Right lobe of liver (tissue), 6 donors: ENCODE measurements around the gene IGFBP2. TPM values are rescaled to one million over a fixed set of nuclear protein-coding genes. Genes with fewer than 3 reads are reported as not detected.

Source experiments
- ATAC-seq, 4 donors: fragments of 200-7000 bp; cut with Tn5 transposase; one replicate each; pipeline ENCODE4 v1.9.1; 2020; ENCODE audit warnings: mild to moderate bottlenecking in 4 of 4, moderate library complexity in 4 of 4
- DNase-seq, 3 donors: peaks; one replicate each; pipeline ENCODE4 v3.0.0-alpha.2; 2020
- H3K27ac ChIP-seq, 3 donors: fragments of 200-600 bp; one replicate each; pipeline ENCODE4 v1.8.0; 2022
- H3K27me3 ChIP-seq, 2 donors: fragments of 200-600 bp; one replicate each; pipeline ENCODE4 v1.8.0; 2022
- H3K36me3 ChIP-seq, 4 donors: fragments of 200-600 bp; sonication (generic) in 1 of 4; one replicate each; pipeline versions ENCODE4 v1.5.1 to v1.8.0; 2017 to 2022; ENCODE audit warnings: control low read depth in 1 of 4
- H3K4me1 ChIP-seq, 4 donors: fragments of 200-600 bp; sonication (generic) in 1 of 4; one replicate each; pipeline versions ENCODE4 v1.5.1 to v1.8.0; 2017 to 2022; ENCODE audit warnings: control low read depth in 1 of 4
- H3K4me3 ChIP-seq, 3 donors: fragments of 200-600 bp; one replicate each; pipeline ENCODE4 v1.8.0; 2022
- H3K9me3 ChIP-seq, 4 donors: fragments of 200-600 bp; sonication (generic) in 1 of 4; one replicate each; pipeline versions ENCODE4 v1.5.1 to v1.8.0; 2017 to 2022; ENCODE audit warnings: control low read depth in 1 of 4
- POLR2A ChIP-seq: fragments of 450-650 bp; IDR thresholded peaks from one replicate; pipeline ENCODE4 v1.6.1; 2017; ENCODE audit warnings: antibody characterized with exemption, mild to moderate bottlenecking
- WGBS: methylation state at CpG from one replicate; pipeline ENCODE4 v1.1.6; 2018; ENCODE audit warnings: low coverage, low lambda C conversion rate; ENCODE audit not compliant: insufficient coverage; ENCODE audit errors: missing lambda C conversion rate; 5-methylcytosine and 5-hydroxymethylcytosine counted together
- intact Hi-C, 2 donors: fragments of 100-400 bp; cut with DNase I; formaldehyde crosslinking; loops; one replicate each; pipeline versions ENCODE4 v1.11.2 to v1.14.1; 2022
- total RNA-seq, 6 experiments: library from RNA; depleted of rRNA in 2 of 6; stranded (reverse); fragments of >200 nt in 2 of 6; fragmentation: NEBNext Ultra II Directional in 3 of 6; extraction: Animal tissue kit (Norgen Biotek cat#: 25700) in 3 of 6; gene quantifications; one replicate each; pipeline versions ENCODE4 v1.1.0 to v1.2.4, GENCODE V29; 2016 to 2023
- TF ChIP-seq, protein P1 (sequence below), 4 donors: fragments of 200-600 bp in 3 of 4; fragments of 450-650 bp in 1 of 4; IDR thresholded peaks; one replicate each; pipeline versions ENCODE4 v1.5.1 to v1.8.0; 2016 to 2022; ENCODE audit warnings: antibody characterized with exemption in 4 of 4, mild to moderate bottlenecking in 2 of 4
- donor health status: DM: no; HTN: yes; CAD: no.
- donor health status: DM: no; HTN: no; CAD: no.
- donor health status: DM: no; HTN: no; CAD: no.
- donor health status: DM: no; HTN: yes; CAD: no.
- donor health status: DM: no; HTN: yes; CAD: no.

IGFBP2 gene
- total RNA-seq, 6 experiments from 2014 or later: 276 to 1,091 (median 406) TPM

DNA sequence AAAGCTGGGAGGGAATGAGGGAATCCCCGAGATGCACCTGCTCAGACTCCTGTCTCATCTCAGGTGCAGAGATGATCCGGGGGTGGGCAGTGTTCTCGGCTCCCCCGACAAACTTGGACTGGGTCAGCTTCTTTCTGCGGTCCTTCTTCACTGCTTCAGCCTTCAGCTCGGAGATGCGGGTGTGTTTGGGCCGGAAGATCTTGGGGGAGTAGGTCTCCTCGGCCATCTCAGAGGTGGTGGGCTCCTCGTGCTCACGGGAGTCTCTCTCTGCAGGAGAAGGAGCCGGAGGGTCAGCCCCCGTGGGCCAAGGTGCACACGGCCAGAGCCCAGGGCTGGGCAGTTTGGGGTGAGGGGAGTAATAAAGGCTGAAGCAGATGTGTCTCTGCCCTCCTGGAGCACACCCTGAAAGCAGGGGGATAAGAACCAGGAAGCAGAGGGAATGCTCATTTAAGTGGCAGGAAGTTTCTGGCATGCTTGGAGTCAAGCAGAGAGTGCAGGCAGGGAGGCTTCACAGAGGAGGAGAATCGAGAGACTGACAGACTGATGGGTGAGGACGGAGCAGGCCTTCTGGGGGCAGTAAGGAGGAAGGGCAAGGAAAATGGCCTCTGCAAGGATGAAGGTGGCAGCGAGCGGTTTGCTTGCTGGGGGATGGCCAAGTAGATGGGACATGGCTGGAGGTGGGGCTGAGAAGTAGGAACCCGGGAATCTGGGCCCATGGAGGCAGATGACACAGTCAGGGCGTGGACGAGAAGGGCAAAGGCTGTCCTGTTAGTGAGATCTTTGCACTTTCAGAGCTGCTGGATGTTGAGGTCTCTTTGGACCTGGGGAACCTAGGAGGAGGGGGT lies 45.8 kb downstream of the IGFBP2 start:
- no peak for DNase-seq
- Histone ChIP-seq H3K4me1 (no peaks in the 10 kb centered on the region), H3K4me3 (no peak overlapping the region), H3K9me3 (no peaks in the 10 kb centered on the region), H3K27ac (no peak overlapping the region), H3K27me3 (no peaks in the 10 kb centered on the region), H3K36me3 (no peaks in the 10 kb centered on the region)
- 80% methylated on average over 10 of the region's 21 CpGs for WGBS
- intact Hi-C loops: loop anchor here in 1 of 2 donors (10.0 kb wide), 1 partner anchor 1036 kb away; no protein-coding TSS in a partner anchor
- no peak for ATAC-seq
- no peak for TF ChIP-seq POLR2A
- TF ChIP-seq, protein P1, sequence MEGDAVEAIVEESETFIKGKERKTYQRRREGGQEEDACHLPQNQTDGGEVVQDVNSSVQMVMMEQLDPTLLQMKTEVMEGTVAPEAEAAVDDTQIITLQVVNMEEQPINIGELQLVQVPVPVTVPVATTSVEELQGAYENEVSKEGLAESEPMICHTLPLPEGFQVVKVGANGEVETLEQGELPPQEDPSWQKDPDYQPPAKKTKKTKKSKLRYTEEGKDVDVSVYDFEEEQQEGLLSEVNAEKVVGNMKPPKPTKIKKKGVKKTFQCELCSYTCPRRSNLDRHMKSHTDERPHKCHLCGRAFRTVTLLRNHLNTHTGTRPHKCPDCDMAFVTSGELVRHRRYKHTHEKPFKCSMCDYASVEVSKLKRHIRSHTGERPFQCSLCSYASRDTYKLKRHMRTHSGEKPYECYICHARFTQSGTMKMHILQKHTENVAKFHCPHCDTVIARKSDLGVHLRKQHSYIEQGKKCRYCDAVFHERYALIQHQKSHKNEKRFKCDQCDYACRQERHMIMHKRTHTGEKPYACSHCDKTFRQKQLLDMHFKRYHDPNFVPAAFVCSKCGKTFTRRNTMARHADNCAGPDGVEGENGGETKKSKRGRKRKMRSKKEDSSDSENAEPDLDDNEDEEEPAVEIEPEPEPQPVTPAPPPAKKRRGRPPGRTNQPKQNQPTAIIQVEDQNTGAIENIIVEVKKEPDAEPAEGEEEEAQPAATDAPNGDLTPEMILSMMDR (IDR thresholded peaks at IDR 0.05): no peak

DNA sequence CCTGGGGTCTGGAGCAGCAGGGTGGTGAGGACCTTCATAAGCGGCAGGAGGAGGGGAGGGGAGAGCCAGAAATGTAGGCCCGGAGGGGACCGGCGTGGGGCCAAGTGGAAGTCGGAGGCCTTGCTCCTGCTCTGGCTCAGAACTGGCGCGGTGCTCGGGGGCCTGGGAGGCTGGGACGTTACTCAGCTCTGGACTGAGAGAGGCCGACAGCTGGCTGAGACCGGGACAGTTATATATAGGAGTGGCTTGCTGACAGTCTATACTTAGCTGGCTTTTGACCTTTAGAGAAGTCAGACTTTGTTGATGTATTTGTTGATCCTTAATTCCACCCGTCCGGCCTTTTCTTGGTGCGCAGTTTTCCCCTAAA lies 46.4 kb downstream of the IGFBP2 start:
- Histone ChIP-seq H3K9me3 (no peaks in the 10 kb centered on the region), H3K4me1 (no peaks in the 10 kb centered on the region), H3K27ac (no peak overlapping the region), H3K36me3 (no peaks in the 10 kb centered on the region), H3K27me3 (no peaks in the 10 kb centered on the region), H3K4me3 (no peak overlapping the region)
- DNase-seq (no peak), ATAC-seq (peak in 1 of 4 donors; percentile 9)
- WGBS: 80% methylated on average over 4 of the region's 14 CpGs
- intact Hi-C loops: loop anchor here in 1 of 2 donors (10.0 kb wide), 3 partner anchors 475 to 1035 kb away; no protein-coding TSS in a partner anchor
- TF ChIP-seq POLR2A: no peak
- TF ChIP-seq, protein P1 (IDR thresholded peaks at IDR 0.05): no peak

DNA sequence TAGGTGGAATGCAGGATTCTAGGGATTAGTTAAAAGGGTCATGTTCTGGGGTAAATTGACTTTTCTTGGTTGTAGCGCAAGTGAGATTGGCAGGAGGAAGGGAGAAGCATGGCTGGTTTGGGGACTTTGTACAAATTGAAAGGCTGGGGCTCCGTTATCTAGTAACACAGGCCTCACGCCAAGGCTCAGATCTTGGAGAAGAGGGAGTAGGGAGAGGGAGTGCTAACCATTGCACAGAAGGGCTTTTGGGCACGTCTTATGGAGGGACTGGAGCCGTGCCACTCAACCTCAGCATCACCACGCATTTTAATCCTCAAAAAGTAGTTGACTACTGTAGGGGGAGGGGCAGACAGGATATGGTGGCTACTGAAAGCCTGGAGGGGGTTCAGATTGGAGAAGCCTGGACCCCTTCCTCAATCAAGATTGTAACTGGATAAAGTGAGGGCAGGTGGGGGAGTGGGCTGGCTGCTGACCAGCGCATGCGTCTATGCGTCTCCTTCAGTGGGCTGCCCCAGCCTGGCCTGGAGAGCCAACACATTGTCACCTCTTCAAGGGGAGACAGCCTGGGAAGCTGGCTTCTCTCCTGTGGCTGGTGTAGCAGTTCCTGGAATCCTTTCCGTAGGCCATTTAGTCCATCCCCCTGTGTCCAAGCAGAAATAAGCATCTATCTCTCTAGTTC lies 47.9 kb downstream of the IGFBP2 start:
- intact Hi-C loops: loop anchor here in 1 of 2 donors (10.0 kb wide), 2 partner anchors 474 to 834 kb away; no protein-coding TSS in a partner anchor
- H3K36me3 ChIP-seq: no peaks in the 10 kb centered on the region
- no peaks in the 10 kb centered on the region for H3K27me3 ChIP-seq
- no peak overlapping the region for H3K27ac ChIP-seq
- WGBS: 70% methylated on average over 3 of the region's 10 CpGs
- H3K9me3 ChIP-seq: no peaks in the 10 kb centered on the region
- H3K4me3 ChIP-seq: no peak overlapping the region
- DNase-seq (no peak), ATAC-seq (no peak)
- no peaks in the 10 kb centered on the region for H3K4me1 ChIP-seq
- no peak for TF ChIP-seq POLR2A
- TF ChIP-seq, protein P1 (IDR thresholded peaks at IDR 0.05): no peak

DNA sequence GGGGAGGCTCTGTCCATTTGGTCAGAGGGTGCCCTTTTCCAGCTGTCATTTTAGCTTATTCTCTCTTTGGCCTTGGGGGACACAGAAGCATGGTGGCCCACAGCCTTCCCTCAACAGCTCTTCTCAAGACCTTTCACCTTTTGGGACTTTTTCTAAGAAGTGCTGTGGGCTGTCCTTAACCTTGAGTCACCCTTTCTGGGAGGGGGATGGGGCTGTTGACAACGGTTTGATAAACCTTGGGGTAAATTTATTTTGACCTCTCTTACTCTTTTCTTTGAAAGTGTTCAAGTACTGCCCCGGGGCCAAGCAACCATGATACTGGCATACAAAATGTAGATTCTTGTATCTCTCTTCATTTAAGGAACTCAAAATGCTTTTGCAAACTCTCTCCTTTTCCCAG lies 48.5 kb downstream of the IGFBP2 start:
- DNase-seq (no peak), ATAC-seq (no peak)
- no peaks in the 10 kb centered on the region for H3K9me3 ChIP-seq
- intact Hi-C loops: loop anchor here in 1 of 2 donors (10.0 kb wide), 2 partner anchors 473 to 833 kb away; no protein-coding TSS in a partner anchor
- TF ChIP-seq, protein P1 (IDR thresholded peaks at IDR 0.05): no peak
- no peak for TF ChIP-seq POLR2A
- H3K4me3 ChIP-seq: no peak overlapping the region
- H3K27me3 ChIP-seq: no peaks in the 10 kb centered on the region
- no peaks in the 10 kb centered on the region for H3K36me3 ChIP-seq
- H3K4me1 ChIP-seq: no peaks in the 10 kb centered on the region
- no peak overlapping the region for H3K27ac ChIP-seq
- 36% methylated on average over 2 of the region's 2 CpGs for WGBS
